ENCODE results near the gene CDC42SE2.
"Not testable (repeated sequence)": the region's sequence is repeated elsewhere in the genome, so short reads cannot be mapped to it uniquely, and the experiment has no call there.

Gene CDC42SE2

GRCh38 chr5:131328536-131329285, 64.9 kb downstream of the CDC42SE2 start:
- DNase-seq, result no peak

- DNase-seq, result no peak
These were observed 65.4 kb downstream of the CDC42SE2 start for GRCh38 chr5:131329286-131329560.

GRCh38 chr5:131330031-131330430, 66.2 kb downstream of the CDC42SE2 start:
- no peak for DNase-seq

- DNase-seq, result not testable (repeated sequence)
These were observed 71.9 kb downstream of the CDC42SE2 start for GRCh38 chr5:131335756-131336155.

GRCh38 chr5:131336801-131337200, 72.9 kb downstream of the CDC42SE2 start:
- not testable (repeated sequence) for DNase-seq

GRCh38 chr5:131337240-131338050, 73.6 kb downstream of the CDC42SE2 start:
- DNase-seq, result not testable (repeated sequence)

GRCh38 chr5:131338051-131338453, 74.2 kb downstream of the CDC42SE2 start:
- DNase-seq, result no peak

GRCh38 chr5:131344288-131344687, 80.4 kb downstream of the CDC42SE2 start:
- DNase-seq, result not testable (repeated sequence)

- DNase-seq, result not testable (repeated sequence)
These were observed 82.4 kb downstream of the CDC42SE2 start for GRCh38 chr5:131346204-131346603.

GRCh38 chr5:131353991-131354390, 90.1 kb downstream of the CDC42SE2 start:
- DNase-seq, result no peak

GRCh38 chr5:131355971-131356528, 92.2 kb downstream of the CDC42SE2 start:
- no peak for DNase-seq

GRCh38 chr5:131356619-131357018, 92.8 kb downstream of the CDC42SE2 start:
- no peak for DNase-seq

- no peak for DNase-seq
These were observed 94.1 kb downstream of the CDC42SE2 start for GRCh38 chr5:131357739-131358561.

- DNase-seq, result no peak
These were observed 97.9 kb downstream of the CDC42SE2 start for GRCh38 chr5:131361677-131362315.

- no peak for DNase-seq
These were observed 100.1 kb downstream of the CDC42SE2 start for GRCh38 chr5:131363811-131364506.

GRCh38 chr5:131364507-131365050, 100.7 kb downstream of the CDC42SE2 start:
- DNase-seq, result no peak

- DNase-seq, result no peak
These were observed 102.6 kb downstream of the CDC42SE2 start for GRCh38 chr5:131366428-131366827.

- no peak for DNase-seq
These were observed 103.5 kb downstream of the CDC42SE2 start for GRCh38 chr5:131367219-131367860.

GRCh38 chr5:131368866-131369265, 105.0 kb downstream of the CDC42SE2 start:
- no peak for DNase-seq

- no peak for DNase-seq
These were observed 105.7 kb downstream of the CDC42SE2 start for GRCh38 chr5:131369558-131369957.

GRCh38 chr5:131371835-131372234, 108.0 kb downstream of the CDC42SE2 start:
- DNase-seq, result no peak

Measured in NCI-H1417 (cell line).